IMR-90 (cell line): Measurements from ENCODE around the gene PRR16. TPM values are rescaled to one million over a fixed set of nuclear protein-coding genes. Genes with fewer than 3 reads are reported as not detected.

ENCODE experiments used
- ATAC-seq: fragments of 200-7000 bp; cut with Tn5 transposase; 2 replicates; pipeline ENCODE4 v1.9.1; 2020; ENCODE audit warnings: low read depth, mild to moderate bottlenecking, moderate library complexity
- BruUV-seq: library from RNA; stranded (reverse); fragments of 400-500 nt; replicated peaks from 2 replicates; lab custom pipeline; 2021; lab: Mats Ljungman, UMichigan
- CTCF ChIA-PET: fragments of 300-600 bp; formaldehyde crosslinking; extraction: SDS; loops from one replicate; lab custom pipeline; 2021; ENCODE audit warnings: antibody characterized with exemption; lab: Yijun Ruan, JAX
- POLR2A ChIA-PET: fragments of 300-600 bp; sonication (Branson Sonifier 250); formaldehyde crosslinking; loops from one replicate; lab custom pipeline; 2022; ENCODE audit warnings: antibody characterized with exemption; ENCODE audit not compliant: unreplicated experiment; lab: Charles Lee
- DNase-seq: peaks from one replicate; pipeline ENCODE4 v3.0.0; 2013
- H2AFZ ChIP-seq: replicated peaks from 2 replicates; pipeline ENCODE3; 2013; ENCODE audit warnings: low read length, mild to moderate bottlenecking; ENCODE audit not compliant: poor library complexity
- H2AK5ac ChIP-seq: 2 replicates; pipeline ENCODE4 v1.6.1; 2013; ENCODE audit warnings: low read depth, low read length, inconsistent platforms
- H2AK9ac ChIP-seq: replicated peaks from 2 replicates; pipeline ENCODE3; 2013; ENCODE audit warnings: mild to moderate bottlenecking, low read depth, low read length, moderate library complexity; ENCODE audit not compliant: poor library complexity
- H2BK120ac ChIP-seq: 2 replicates; pipeline ENCODE4 v1.6.1; 2013; ENCODE audit warnings: low read depth, low read length, inconsistent platforms
- H2BK15ac ChIP-seq: 3 replicates; pipeline ENCODE4 v1.6.1; 2013; ENCODE audit warnings: low read depth, low read length, inconsistent platforms
- H2BK20ac ChIP-seq: 2 replicates; pipeline ENCODE4 v1.6.1; 2013; ENCODE audit warnings: low read depth, mild to moderate bottlenecking, inconsistent platforms, low read length, moderate library complexity
- H2BK5ac ChIP-seq: 2 replicates; pipeline ENCODE4 v1.6.1; 2013; ENCODE audit warnings: mild to moderate bottlenecking, low read depth, low read length, inconsistent platforms; ENCODE audit not compliant: poor library complexity, severe bottlenecking
- H3K14ac ChIP-seq: replicated peaks from 2 replicates; pipeline ENCODE4 v1.6.1; 2013; ENCODE audit warnings: low read depth, low read length, inconsistent platforms
- H3K18ac ChIP-seq: 2 replicates; pipeline ENCODE4 v1.6.1; 2013; ENCODE audit warnings: low read depth, low read length, control low read depth
- H3K23ac ChIP-seq: 2 replicates; pipeline ENCODE4 v1.6.1; 2013; ENCODE audit warnings: low read depth, low read length, inconsistent platforms
- H3K27ac ChIP-seq: 2 replicates; pipeline ENCODE4 v1.5.1; 2013; ENCODE audit warnings: mild to moderate bottlenecking, control low read depth, low read length; ENCODE audit not compliant: insufficient read depth
- H3K27me3 ChIP-seq: 2 replicates; pipeline ENCODE4 v1.6.1; 2013; ENCODE audit warnings: low read length; ENCODE audit not compliant: control insufficient read depth, insufficient read depth
- H3K36me3 ChIP-seq: 2 replicates; pipeline ENCODE4 v1.6.1; 2013; ENCODE audit warnings: low read length, mixed read lengths; ENCODE audit not compliant: control insufficient read depth, insufficient read depth
- H3K4ac ChIP-seq: 2 replicates; pipeline ENCODE4 v1.6.1; 2013; ENCODE audit warnings: low read depth, low read length, inconsistent platforms
- H3K4me1 ChIP-seq: 2 replicates; pipeline ENCODE4 v1.6.1; 2013; ENCODE audit warnings: low read length, mixed read lengths; ENCODE audit not compliant: control insufficient read depth, insufficient read depth
- H3K4me2 ChIP-seq: 2 replicates; pipeline ENCODE4 v1.6.1; 2013; ENCODE audit warnings: low read depth, mild to moderate bottlenecking, control low read depth, low read length, moderate library complexity
- H3K4me3 ChIP-seq: 2 replicates; pipeline ENCODE4 v1.5.1; 2013; ENCODE audit warnings: low read depth, mild to moderate bottlenecking, control low read depth, low read length, moderate library complexity; ENCODE audit not compliant: insufficient read depth
- H3K56ac ChIP-seq: 2 replicates; pipeline ENCODE4 v1.6.1; 2013; ENCODE audit warnings: low read length, inconsistent platforms; ENCODE audit not compliant: insufficient read depth; ENCODE audit errors: extremely low read depth
- H3K79me1 ChIP-seq, 2 experiments: 2 replicates each; pipeline ENCODE4 v1.6.1; 2013; ENCODE audit warnings: low read length in 2 of 2, inconsistent platforms in 1 of 2, low read depth in 1 of 2
- H3K9ac ChIP-seq: 2 replicates; pipeline ENCODE4 v1.6.1; 2013; ENCODE audit warnings: low read depth, low read length, control low read depth
- H3K9me1 ChIP-seq: 2 replicates; pipeline ENCODE4 v1.6.1; 2013; ENCODE audit warnings: low read length, inconsistent platforms; ENCODE audit not compliant: insufficient read depth
- H3K9me3 ChIP-seq: 2 replicates; pipeline ENCODE4 v1.6.1; 2013; ENCODE audit warnings: low read length; ENCODE audit not compliant: control insufficient read depth, insufficient read depth
- H4K20me1 ChIP-seq: 2 replicates; pipeline ENCODE4 v1.6.1; 2013; ENCODE audit warnings: low read length, inconsistent platforms; ENCODE audit not compliant: insufficient read depth
- H4K5ac ChIP-seq: 2 replicates; pipeline ENCODE4 v1.6.1; 2013; ENCODE audit warnings: mild to moderate bottlenecking, low read depth, low read length, control low read depth
- H4K8ac ChIP-seq, 2 experiments: 2 replicates each; pipeline ENCODE4 v1.6.1; 2013; ENCODE audit warnings: low read depth in 2 of 2, low read length in 2 of 2, control low read depth in 1 of 2, inconsistent platforms in 1 of 2
- H4K91ac ChIP-seq: 2 replicates; pipeline ENCODE4 v1.6.1; 2013; ENCODE audit warnings: low read depth, low read length, inconsistent platforms; ENCODE audit not compliant: insufficient read depth
- POLR2A ChIP-seq: IDR thresholded peaks from 2 replicates; pipeline ENCODE4 v1.6.1; 2012; ENCODE audit warnings: mild to moderate bottlenecking, low read depth, low read length
- RFX5 ChIP-seq: IDR thresholded peaks from 2 replicates; pipeline ENCODE4 v1.8.0; 2012; ENCODE audit warnings: low read depth, mild to moderate bottlenecking, low read length, moderate library complexity
- USF2 ChIP-seq: fragments of 150-350 bp; IDR thresholded peaks from 2 replicates; pipeline ENCODE4 v1.6.1; 2017; ENCODE audit warnings: mild to moderate bottlenecking, antibody characterized with exemption, low read length, low read depth
- dilution Hi-C: fragments of 300-500 bp; cut with HindIII; formaldehyde crosslinking; loops from one replicate; pipeline ENCODE4 v1.14.3; 2018; ENCODE audit warnings: low sequenced_read_pairs; ENCODE audit not compliant: unreplicated experiment
- in situ Hi-C: fragments of 300-500 bp; cut with MboI; formaldehyde crosslinking; loops from 3 replicates; pipeline ENCODE4 v1.14.3; 2019; ENCODE audit warnings: low sequenced_read_pairs, inconsistent platforms, mixed read lengths
- intact Hi-C: fragments of 100-400 bp; cut with micrococcal nuclease; formaldehyde crosslinking; loops from 2 replicates; pipeline ENCODE4 v1.10.0; 2022
- polyA plus RNA-seq, 3 experiments: library from polyadenylated mRNA; depleted of rRNA; stranded (reverse); fragments of >200 nt; gene quantifications; 2 replicates each; pipeline ENCODE4 v1.2.3, GENCODE V29; 2012; ENCODE audit warnings: low replicate concordance in 1 of 3
- total RNA-seq: library from RNA; depleted of rRNA; stranded (reverse); fragments of >200 nt; gene quantifications from 2 replicates; pipeline ENCODE4 v1.2.3, GENCODE V29; 2012
- TF ChIP-seq, protein P1 (sequence below): conservative IDR thresholded peaks from 2 replicates; pipeline ENCODE4 v1.5.1; 2012; ENCODE audit warnings: mild to moderate bottlenecking, low read depth, low read length, improper control_type of control experiment
- TF ChIP-seq, protein P2 (sequence below): fragments of 150-350 bp; IDR thresholded peaks from 2 replicates; pipeline ENCODE4 v1.6.1; 2016; ENCODE audit warnings: low read depth, mild to moderate bottlenecking, low read length, moderate library complexity, borderline replicate concordance

The PRR16 gene
- total and polyA plus RNA-seq, 2 of the 4 experiments (the other 2 are of a cell fraction): 9.9 to 45.2 TPM

DNA sequence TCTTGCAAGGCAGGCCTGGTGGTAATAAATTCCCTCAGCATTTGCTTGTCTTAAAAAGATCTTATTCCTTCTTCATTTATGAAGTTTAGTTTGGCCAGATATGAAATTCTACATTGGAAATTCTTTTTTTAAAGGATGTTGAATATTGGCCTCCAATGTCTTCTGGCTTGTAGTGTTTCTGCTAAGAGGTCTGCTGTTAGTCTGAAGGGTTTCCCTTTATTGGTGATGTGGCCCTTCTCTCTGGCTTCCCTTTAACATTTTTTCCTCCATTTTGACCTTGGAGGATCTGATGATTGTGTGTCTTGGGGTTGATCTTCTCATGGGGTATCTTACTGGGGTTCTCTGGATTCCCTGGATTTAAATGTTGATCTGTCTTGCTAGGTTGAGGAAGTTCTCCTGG, 33.5 kb upstream of the PRR16 start:
- no peak overlapping the region for H3K4ac ChIP-seq
- TF ChIP-seq, protein P1, sequence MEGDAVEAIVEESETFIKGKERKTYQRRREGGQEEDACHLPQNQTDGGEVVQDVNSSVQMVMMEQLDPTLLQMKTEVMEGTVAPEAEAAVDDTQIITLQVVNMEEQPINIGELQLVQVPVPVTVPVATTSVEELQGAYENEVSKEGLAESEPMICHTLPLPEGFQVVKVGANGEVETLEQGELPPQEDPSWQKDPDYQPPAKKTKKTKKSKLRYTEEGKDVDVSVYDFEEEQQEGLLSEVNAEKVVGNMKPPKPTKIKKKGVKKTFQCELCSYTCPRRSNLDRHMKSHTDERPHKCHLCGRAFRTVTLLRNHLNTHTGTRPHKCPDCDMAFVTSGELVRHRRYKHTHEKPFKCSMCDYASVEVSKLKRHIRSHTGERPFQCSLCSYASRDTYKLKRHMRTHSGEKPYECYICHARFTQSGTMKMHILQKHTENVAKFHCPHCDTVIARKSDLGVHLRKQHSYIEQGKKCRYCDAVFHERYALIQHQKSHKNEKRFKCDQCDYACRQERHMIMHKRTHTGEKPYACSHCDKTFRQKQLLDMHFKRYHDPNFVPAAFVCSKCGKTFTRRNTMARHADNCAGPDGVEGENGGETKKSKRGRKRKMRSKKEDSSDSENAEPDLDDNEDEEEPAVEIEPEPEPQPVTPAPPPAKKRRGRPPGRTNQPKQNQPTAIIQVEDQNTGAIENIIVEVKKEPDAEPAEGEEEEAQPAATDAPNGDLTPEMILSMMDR: no peak
- TF ChIP-seq POLR2A (no peak), RFX5 (no peak), USF2 (no peak)
- TF ChIP-seq, protein P2, sequence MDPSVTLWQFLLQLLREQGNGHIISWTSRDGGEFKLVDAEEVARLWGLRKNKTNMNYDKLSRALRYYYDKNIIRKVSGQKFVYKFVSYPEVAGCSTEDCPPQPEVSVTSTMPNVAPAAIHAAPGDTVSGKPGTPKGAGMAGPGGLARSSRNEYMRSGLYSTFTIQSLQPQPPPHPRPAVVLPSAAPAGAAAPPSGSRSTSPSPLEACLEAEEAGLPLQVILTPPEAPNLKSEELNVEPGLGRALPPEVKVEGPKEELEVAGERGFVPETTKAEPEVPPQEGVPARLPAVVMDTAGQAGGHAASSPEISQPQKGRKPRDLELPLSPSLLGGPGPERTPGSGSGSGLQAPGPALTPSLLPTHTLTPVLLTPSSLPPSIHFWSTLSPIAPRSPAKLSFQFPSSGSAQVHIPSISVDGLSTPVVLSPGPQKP: no peak
- no peak overlapping the region for H3K18ac ChIP-seq
- ATAC-seq: no peak
- no peak overlapping the region for H3K27ac ChIP-seq
- no peak overlapping the region for H3K9ac ChIP-seq
- no peaks in the 10 kb centered on the region for H3K27me3 ChIP-seq
- H3K23ac ChIP-seq: no peak overlapping the region
- H2AK5ac ChIP-seq: no peak overlapping the region
- no peak overlapping the region for H2BK20ac ChIP-seq
- intact Hi-C loops: no loop called here
- no TSS peak for BruUV-seq
- H3K56ac ChIP-seq: no peak overlapping the region
- no peak for DNase-seq
- H4K8ac ChIP-seq: no peak overlapping the region
- H4K20me1 ChIP-seq: no peaks in the 10 kb centered on the region
- no peak overlapping the region for H4K91ac ChIP-seq
- no peak overlapping the region for H3K4me2 ChIP-seq
- H3K9me1 ChIP-seq: no peaks in the 10 kb centered on the region; the same call in 1 of the 2 replicates
- no peak overlapping the region for H2BK5ac ChIP-seq
- H3K36me3 ChIP-seq: no peaks in the 10 kb centered on the region
- H3K14ac ChIP-seq: no peak overlapping the region
- POLR2A ChIA-PET: no interaction called here
- dilution Hi-C loops: no loop called here
- no peak overlapping the region for H2BK15ac ChIP-seq
- no peaks in the 10 kb centered on the region for H3K79me1 ChIP-seq
- H4K5ac ChIP-seq: no peak overlapping the region
- CTCF ChIA-PET: interaction anchor here (0.6 kb wide), 1 partner anchor 274 kb away, joined by 3 read pairs; no protein-coding TSS in a partner anchor
- no peak overlapping the region for H2BK120ac ChIP-seq
- H3K4me1 ChIP-seq: no peaks in the 10 kb centered on the region
- no peak overlapping the region for H3K4me3 ChIP-seq
- H2AK9ac ChIP-seq: no peak overlapping the region
- H2AFZ ChIP-seq: no peak overlapping the region
- in situ Hi-C loops: no loop called here
- H3K9me3 ChIP-seq: peaks cover 4% of the 10 kb centered on the region; the same call in 1 of the 2 replicates
